Measurements from ENCODE around the gene DCP1B.

The DCP1B gene

DNA sequence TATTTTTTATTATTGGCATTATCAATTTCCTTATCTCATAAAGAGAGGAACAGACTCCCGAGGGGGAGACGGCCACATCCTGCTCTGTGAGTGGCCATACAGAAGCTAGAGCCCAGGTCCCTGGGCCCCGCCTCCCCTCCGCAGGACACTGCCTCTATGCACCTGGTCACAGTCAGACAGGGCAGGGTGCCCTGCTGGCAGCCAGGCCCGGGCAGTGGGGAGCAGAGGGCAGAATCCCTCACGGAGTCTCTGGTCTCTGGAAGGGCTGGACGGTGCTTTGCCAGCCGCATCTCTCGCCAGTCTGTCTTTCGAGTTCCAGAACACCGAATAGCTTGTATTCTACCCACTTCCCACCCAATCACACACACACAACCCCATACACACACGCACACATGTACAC is 69.4 kb downstream of the DCP1B start:
- DNase-seq (ENCODE audit: low spot score) = no peak

DNA sequence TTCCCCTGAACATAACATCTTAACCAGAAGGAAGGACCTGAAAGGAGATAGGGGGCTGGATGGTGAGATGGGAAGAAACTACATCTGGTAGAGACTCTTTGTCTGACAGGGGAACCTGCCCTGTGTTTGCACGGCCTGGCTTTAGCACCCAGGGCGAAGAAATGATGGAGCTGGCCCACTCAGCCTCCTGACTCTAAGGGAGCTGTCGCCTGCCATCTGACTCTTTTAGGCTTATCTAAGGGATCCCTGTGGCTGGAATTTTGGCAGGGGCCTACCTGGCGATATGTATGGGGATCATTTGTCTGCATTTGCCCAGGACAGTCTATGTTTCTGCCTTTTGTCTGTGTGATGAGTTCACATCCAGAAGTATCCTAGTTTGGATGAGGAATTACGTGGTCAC is 70.2 kb downstream of the DCP1B start:
- no peak for DNase-seq (ENCODE audit: low spot score)

DNA sequence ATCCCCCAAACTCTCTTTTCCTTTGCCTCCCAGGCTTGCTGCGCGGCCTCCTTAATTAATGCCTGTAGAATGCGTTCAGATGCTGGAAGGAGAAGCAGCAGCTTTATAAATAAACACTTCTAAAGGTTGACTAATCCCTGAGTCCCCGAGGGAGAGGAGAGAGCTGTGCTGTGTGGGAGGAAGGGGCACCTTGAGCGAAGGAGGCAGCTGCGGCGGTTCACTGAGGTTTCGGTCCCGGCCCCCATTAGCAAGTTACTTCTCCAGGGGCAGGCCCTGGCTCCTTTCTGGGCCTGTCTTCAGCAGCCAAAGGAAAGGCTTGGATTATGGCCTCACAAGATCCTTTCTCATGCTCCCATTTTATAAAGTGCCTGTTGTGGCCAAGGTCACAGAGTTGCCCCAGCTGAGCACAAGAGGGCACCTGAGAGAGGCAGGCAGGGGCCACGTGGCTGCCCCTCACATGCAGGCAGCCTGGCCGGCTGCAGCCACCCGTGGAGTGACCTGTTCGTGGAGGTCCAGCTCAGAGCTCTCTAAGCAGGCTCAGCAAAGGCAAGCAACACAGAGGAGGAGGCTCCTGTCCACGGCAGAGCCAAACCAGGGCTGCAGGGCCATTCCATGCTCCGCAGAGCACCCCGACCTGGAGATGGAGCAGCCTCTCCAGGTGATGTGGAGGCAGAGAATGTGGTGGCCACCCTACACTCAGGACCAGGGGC is 70.8 kb downstream of the DCP1B start:
- DNase-seq (ENCODE audit: low spot score) = no peak

DNA sequence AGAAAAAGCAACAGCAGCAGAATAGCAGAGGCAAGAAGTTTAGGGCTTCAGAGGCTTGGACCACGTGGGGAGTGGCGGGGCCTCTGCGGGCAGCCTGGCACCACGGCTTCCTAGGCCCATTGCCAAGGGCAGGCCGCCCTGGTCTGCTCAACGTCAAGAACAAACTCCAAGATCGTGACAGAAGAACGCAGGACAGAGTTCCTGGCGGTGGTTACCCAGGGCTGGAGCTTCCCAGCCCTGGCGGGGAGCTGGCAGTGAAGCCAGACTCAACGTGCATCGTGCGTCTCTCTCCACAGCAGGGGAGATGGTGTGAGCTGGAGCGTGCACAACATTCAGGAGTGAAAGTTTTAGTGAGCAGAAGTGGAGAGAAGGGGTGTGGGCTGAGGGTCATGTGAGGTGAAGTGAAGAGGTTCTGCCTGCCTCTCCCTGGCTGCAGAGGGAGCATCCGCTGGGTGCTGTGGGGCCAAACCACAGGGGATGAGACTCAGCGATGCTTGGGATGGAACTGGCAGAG is 71.9 kb downstream of the DCP1B start:
- DNase-seq (ENCODE audit: low spot score) = no peak

DNA sequence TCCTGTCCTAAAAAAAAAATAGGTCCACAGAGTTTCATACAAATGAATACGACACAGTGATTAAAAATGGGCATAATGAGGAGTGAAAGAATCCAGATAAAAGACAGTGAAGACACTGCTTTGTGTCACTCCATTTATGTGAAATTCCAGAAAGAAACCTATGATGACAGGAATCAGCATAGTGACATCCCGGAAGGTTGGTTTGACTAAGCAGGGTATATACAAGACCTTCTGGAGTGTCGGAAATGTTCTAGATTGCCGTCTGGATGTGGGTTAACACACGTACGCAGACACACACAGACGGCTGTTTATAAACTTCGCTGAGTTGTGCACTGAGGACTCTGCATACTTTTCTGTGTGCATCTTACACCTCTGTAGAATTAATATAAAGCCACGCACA is 72.6 kb downstream of the DCP1B start:
- DNase-seq (ENCODE audit: low spot score) = no peak

DNA sequence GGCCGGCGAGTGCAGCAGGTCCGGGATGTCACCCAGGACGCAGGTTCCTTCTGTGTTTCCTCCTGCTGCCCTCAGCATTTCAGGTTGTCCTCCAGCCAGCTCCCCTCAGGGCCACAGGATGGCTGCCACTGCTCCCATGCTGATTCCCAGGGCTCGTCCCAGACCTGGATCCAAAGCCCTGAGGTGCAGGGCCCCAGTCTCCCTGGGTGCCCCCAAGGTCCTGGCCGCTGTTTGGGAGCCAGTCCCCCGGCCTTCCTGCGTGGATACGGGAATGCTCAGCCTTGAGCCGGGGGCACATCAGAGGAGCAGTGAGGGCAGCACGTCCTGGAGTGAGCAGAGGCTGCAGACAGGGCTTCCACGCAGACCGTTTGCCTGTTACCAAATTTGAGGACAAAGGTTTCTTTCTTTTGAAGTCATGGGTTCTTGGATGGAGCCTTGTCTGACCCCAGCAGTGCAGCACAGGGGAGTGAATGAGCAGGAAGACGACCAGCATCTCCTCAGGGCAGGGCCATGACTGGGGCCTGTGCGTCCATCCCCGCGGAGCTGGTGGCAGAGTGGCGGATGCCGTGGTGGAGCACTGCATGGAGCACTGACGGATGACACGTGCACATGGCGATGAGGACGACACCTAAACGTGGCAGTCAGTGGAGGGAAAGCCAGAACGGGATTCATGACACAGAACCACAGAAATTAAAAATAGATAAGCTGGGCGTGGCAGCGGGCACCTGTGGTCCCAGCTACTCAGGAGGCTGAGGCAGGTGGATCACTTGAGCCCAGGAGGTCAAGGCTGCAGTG is 73.3 kb downstream of the DCP1B start:
- no peak for DNase-seq (ENCODE audit: low spot score)

DNA sequence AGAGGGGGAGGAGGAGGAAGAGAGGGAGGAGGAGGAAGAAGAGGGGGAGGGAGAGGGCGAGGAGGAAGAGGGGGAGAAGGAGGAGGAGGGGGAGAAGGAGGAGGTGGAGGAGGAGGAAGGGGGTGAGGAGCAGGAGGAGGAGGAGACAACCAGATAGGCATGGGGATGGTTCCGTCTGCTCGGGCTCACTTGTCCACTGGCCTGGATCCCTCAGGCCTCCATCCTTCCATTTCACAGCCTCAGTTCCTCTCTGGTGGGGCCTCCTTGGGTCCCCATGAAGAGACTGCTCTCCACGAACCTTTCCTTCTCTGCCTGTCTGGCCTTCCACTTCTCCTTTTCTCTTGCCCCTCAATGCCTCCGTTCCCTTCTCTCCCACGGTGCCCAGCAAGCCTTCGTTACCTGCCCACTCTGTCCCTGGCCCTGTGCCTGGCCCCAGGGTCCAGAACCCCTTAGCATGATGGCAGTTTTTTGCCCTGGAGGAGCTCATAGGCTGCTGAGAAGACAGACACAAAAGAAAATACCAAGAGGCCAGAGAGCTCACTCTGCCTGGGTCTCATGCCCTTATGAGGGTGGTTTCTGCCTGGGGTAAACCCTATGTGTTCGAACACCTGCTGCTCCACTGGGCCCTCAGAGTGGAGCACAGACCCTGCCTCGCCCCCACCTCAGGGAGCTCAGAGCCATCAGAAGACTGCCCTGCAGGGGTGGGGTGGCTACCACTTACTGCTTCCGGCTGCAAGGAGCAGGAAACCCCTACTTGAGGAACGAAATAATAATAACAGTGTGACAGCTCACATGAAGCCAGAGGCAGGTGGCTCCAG is 74.1 kb downstream of the DCP1B start:
- no peak for DNase-seq (ENCODE audit: low spot score)

DNA sequence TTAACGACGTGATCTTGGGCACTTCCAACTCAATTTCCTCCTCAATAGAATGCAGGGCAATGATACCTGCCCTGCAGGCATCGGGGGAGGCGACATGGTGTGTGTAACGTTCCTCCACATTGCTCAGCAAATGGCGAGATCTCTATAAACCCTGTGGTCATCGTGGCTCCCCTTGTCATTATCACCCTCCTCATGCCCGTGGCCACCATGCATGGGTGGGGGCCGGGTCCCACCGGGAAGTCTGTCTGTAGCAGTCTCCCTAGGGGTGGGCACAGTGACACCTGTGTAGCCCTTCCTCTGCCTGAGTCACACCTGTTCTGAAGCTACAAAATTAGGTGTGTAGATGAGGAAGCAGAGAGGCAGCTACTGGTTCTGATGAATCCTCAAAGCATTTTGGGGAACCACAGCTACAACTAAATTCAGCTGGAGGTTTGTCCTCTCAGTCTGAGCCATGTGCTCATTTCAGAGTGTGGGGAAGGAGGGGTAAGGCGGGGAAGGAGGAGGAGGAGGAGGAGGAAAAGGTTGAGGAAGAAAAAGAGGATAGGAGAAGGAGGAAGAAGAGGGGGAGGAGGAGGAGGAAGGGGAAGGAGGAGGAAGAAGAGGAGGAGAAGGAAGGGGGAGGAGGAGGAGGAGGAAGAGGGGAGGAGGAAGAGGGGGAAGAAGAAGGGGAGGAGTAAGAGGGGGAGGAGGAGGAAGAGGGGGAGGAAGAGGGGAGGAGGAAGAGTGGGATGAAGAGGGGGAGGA is 74.8 kb downstream of the DCP1B start:
- DNase-seq (ENCODE audit: low spot score) = no peak

DNA sequence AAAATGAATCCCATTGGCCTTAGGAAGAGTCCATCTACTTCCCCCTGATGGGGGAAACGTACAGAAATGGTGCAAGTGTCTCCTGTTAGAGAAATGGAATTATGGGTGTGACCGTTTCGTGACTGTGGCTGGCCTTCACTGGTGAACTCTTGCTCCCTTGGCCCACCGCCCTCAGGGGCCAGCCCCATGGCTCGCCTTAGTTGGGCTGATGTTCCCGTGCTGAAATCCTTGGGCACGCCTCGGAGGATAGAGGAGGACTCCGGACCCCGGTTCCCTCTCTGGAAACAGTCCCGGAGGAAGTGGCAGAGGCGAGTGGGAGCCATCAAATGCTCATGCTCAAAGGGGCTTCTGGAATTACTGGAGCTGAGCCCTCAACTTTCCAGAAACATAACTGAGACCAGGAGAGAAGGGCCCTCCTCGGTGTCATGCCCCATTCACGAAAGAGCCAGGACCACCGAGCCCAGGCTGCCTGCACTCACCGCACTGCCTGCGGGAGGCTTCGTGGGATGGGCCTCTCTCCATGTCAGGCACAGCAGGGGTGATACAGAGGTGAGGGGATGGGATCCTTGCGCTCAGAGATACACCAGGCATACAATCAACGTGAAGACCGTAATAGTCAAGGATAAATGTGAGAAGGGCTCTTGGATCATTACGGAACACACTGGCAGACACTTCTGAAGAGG is 75.7 kb downstream of the DCP1B start:
- no peak for DNase-seq (ENCODE audit: low spot score)

DNA sequence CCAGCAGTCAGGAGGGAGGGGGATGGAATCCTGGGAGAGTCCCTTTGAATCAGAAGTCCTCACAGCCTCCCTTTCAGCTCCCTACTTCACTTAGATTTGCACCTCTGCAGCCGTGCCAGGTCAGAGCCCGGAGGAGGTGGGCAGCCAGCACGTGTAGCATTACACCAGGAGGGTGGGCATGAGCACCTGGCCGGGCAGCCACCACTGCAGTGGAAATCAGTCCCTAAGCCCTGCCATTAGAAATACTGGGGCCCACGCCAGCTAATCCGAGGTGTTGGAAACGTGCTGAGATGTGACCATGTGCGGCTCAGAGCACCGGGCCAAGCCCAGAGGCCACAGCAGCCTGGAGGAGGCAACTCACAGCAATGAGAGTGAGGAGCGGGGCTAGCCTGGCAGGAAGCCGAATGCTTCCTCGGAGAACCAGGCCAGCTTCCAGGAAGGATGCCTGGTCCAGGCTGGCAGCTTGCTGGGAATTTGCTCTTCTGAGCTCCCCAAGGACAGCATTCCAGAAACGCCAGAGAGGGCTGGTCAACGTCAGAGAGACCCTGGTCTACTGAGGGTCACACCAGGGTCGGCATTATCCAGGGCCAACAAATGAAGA is 76.4 kb downstream of the DCP1B start:
- no peak for DNase-seq (ENCODE audit: low spot score)

DNA sequence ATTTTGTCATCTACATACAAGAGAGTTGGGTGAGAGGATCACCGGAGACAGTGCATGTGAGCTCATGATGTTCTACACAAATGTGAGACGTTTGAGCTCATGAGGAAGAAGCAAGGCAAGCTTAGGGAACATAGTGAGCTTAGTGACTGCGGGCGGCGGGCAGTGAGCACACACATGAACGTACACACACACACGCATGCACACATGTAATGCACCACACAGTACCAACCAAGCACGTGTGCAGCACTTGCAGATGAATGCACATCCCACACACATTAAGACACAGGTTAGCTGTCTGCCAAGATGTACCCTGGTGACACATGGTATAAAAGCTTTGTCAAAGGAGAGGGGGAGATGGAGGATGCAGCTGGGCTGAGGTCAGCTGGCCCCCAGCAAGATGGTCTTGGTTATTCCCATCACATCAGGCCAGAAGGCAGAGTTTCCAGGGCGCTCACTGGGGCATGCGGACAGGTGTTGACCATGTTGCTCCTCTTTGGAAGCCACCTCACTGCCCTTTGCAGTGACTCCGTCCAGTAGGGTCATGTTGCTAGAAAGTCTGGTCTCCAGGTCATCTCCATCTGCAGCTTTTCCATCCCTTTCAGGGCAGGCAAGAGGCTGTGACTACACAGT is 77.1 kb downstream of the DCP1B start:
- no peak for DNase-seq (ENCODE audit: low spot score)

DNA sequence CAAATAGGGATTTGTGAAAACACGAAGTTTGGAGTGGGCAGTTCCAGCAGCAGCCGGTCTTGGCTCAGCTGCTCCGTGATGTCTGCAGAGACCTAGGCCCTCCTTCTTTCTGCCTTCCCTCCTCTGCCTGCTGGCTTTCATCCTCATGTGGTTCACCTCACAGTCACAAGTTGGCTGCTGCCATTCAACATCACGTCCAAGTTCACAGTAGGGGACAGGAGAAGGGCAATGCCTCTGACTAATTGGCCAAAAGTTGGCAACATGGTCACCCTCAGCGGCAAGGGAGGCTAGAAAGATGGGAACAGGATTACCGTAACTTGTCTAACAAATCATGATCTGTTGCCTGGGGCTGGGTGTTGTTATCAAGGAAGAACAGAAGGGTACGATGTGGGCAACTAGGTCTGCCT is 78.0 kb downstream of the DCP1B start:
- no peak for DNase-seq (ENCODE audit: low spot score)

DNA sequence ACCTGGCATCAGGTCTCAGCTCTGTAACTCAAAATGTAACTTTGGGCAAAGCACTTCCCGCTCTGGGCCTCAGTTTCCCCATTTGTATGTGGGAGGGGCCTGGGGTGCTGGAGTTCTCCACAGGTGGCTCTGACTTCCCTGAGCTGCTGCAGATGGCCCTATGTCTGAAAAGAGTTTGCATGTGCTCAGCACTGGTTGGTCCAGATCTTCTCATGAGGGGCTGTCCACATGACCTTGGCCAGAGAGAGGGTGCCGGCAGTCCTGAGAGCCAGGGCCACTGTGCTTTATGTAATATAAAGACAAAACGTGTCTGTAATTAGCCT is 78.6 kb downstream of the DCP1B start:
- DNase-seq (ENCODE audit: low spot score) = no peak

DNA sequence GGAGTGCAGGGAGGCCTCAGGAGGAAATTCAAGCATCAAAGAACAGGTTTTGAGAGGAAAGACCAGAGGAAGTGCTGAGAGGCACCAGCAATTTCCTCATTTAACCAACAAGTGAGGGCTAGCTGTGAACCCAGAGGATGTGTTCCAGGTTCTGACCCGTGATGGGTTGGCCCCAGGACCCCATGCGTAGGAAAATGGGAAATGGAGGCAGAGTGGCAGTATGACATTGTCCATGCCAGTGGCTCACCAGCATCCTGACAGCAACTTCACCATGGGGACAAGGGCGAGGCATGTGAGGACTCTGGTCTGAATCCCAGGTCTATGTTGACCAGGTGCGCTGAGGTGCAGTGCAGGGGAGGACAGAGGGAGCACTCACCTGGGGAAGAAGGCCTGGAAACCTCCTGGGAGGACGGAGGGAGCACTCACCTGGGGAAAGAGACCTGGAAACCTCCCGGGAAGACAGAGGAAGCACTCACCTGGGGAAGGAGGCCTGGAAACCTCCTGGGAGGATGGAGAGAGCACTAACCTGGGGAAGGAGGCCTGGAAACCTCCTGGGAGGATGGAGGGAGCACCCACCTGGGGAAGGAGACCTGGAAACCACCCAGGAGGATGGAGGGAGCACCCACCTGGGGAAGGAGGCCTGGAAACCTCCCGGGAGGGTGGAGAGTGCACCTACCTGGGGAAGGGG is 79.1 kb downstream of the DCP1B start:
- no peak for DNase-seq (ENCODE audit: low spot score)

DNA sequence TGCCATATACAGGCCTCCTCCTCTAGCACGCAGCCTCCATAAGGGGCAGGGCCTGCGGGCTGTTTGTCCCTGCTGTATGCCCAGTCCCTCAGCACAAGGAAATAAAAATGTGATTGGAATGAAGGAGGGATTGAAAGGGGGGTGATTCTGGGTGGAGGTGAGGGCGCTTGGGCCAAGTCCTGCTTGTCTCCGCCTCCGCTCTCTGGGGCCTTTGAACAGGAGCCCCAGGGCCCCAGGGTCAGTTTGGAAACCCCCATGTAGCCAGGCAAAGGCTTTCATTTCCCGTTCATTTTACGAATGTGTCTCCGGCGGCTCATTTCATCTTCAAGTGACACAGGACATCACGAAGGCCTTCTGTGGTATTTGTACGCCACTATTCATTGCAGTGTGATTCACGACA is 81.3 kb downstream of the DCP1B start:
- DNase-seq (ENCODE audit: low spot score) = no peak

DNA sequence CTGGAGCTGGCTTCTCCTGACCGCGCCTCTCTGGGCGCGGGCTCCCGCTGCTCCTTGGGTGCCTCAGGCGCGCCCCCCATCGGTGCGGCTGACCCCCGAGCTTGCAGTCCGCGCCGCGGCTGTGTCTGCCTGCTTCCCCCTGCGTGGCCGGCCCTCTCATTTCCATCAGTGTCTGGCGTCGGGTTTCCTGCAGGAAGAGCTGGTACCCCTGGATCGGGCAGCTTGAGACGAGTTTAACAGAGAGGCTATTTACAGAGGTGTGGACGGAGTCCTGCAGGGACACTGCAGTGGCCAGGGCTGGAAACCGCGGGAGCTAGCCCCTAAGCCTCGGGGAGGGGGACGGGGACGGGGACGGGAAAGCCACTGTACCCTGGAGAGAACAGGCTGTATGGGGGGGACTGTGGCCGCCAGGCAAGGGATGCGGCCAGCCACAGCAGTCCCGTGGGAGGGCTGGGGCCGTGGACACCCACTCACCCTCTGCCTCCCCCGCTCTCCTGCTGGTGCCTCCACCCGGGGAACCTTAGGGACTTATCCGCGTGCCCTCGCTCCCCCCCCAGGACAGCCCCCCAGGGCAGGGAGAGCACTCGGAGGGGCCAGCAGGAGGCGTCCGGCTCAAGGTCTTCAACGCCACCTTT is 82.1 kb downstream of the DCP1B start:
- DNase-seq (ENCODE audit: low spot score) = no peak

DNA sequence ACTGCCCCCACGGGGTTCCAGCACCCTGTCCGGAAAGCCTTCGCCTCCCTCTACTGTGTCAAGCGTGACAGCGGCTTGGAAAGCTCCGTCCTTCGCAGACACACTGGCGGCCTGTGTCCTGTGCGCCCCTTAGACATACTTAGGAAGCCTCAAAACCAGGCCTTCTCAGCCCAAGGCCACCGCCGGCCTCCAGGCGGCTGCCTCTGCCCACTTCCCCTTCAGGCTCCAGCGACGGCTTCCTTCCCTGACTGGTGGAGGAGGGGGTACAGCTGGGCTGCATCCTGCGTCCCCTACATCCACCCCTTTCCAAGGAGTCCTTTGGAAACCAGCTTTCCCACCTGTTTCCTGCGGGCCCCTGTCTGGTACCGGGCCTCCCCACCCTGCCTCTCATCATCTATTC is 83.3 kb downstream of the DCP1B start:
- no peak for DNase-seq (ENCODE audit: low spot score)

DNA sequence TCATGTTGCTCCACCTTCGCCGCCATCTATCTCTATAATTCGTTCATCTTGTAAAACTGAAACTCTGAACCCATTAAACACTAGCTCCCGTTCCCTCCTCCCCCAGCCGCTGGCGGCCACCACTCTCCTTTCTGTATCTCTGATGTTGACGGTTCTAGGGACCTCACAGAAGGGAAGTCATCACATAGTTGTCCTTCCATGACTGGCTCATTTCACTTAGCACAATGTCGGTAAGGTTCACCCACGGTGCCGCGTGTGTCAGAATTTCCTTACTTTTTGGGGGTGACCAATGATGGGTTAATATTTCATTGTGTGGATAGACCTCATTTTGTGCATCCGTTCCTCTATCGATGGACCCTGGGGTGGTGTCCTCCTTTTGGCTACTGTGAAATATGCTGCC is 83.8 kb downstream of the DCP1B start:
- no peak for DNase-seq (ENCODE audit: low spot score)

DNA sequence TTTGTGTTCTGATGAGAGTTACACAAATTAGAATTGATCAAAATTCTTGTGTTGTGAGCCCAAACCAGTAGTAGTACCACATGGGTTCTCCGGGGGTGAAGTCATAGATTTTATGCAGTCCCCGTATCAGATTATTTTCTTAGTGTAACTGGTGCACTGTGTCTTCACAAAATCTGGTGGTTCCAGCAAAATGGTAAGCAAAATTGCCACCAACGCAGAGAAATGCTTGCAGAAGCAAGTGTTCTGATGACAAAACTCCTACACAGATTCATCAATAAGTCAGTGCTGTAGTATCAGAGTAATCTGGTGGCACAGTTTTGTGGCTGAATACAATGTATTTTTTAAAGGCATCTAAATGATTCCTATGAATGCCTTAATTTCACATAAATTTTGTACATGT is 84.5 kb downstream of the DCP1B start:
- no peak for DNase-seq (ENCODE audit: low spot score)

DNA sequence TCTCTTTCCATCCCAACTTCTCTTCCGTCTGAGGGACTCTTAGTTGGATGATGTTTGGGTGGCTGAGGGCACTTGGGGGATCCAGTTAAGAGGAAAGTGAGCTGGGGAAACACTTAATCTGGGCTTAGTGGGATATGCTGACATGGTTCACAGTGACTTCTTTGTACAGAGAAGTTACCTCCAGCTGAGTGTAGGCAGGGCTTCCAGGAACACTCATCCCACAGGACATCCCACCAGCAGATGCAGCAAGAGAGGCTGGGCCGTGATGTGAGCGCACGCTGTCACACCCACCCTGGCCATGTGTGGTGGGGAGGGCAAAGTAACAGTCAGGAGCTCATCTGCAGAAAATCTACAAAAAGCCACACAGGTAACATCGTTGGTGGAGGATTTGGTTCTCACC is 85.0 kb downstream of the DCP1B start:
- DNase-seq (ENCODE audit: low spot score) = no peak
